ENCODE results near the gene MS4A10. TPM values are rescaled to one million over a fixed set of nuclear protein-coding genes. Genes with fewer than 3 reads are reported as not detected.
"Not testable (repeated sequence)": the region's sequence is repeated elsewhere in the genome, so short reads cannot be mapped to it uniquely, and the experiment has no call there.

MS4A10 gene
- polyA plus RNA-seq, 3 donors from 2014 or later = not detected

DNA sequence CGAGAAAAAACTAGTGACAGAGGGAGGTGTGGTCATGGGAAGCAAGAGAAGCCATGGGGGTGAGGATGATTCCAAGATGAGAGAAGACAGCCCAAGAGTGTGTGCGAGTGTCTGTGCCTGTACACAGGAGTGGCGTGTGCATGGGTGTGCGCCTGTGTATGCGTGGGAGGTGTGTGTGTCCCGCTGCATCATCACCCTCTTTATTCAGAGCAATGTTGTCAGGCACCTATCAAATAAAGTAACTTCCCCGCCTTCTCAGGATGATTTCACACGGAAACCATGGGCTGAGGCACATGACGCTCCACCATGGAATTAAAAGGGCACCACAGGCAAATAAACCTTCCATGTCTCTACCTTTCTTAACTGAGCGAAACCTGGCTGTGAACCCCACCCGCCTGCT lies 24.6 kb downstream of the MS4A10 start:
- no peak for DNase-seq
- Mint-ChIP-seq H3K36me3 (no peaks in the 10 kb centered on the region), H3K4me3 (no peak overlapping the region), H3K27me3 (ENCODE audit: low read depth in 3 of 3) (peaks cover 2 to 6% (median 4%) of the 10 kb centered on the region in 3 donors), H3K27ac (no peak overlapping the region), H3K9me3 (peaks cover 0 to 3% (median 0%) of the 10 kb centered on the region in 6 donors), H3K4me1 (no peaks in the 10 kb centered on the region)

DNA sequence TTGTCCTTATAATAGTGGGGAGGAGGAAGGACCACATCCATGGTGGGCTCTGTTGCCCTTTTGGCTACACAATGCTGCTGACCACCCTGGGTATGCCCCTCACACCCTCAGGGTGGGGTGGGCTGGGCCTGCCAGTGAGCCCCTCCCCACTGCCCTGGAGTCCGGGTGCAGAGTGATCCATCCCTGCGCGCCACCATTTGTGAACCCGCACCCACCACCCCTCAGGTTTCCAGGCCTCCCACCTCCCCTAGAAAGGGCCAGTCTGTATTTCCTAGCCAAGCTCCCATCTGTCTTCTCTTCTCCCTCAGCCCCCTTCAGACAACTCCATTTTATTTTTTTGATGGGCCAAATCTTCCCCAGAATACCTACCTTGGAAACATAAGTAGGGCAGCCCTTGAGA lies 25.0 kb downstream of the MS4A10 start:
- Mint-ChIP-seq H3K4me3 (no peak overlapping the region), H3K36me3 (no peaks in the 10 kb centered on the region), H3K9me3 (peaks cover 0 to 3% (median 0%) of the 10 kb centered on the region in 6 donors), H3K27me3 (ENCODE audit: low read depth in 3 of 3) (peaks cover 2 to 6% (median 4%) of the 10 kb centered on the region in 3 donors), H3K27ac (no peak overlapping the region), H3K4me1 (no peaks in the 10 kb centered on the region)
- no peak for DNase-seq

DNA sequence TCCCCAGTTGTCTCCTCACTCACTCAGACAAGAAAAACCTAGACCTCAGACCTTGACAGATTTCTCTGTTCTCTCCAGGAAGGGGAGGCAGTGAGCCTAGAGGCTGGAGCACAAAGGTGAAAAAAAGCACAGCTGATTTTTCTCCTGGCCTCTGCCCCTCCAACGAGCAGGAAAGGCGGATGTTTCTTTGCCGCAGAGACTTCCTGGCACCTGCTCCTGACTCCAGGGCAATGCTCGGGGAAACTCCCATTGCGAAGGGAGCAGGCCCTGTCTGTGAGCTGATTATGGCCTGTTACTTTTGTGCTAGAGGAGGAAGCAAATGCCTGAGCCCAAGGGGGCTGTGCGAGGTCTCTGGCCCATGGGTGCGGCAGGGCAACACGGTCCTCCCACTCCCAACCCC lies 25.4 kb downstream of the MS4A10 start:
- Mint-ChIP-seq H3K27me3 (ENCODE audit: low read depth in 3 of 3) (peaks cover 2 to 6% (median 4%) of the 10 kb centered on the region in 3 donors), H3K4me1 (no peaks in the 10 kb centered on the region), H3K36me3 (no peaks in the 10 kb centered on the region), H3K4me3 (no peak overlapping the region), H3K9me3 (peaks cover 0 to 3% (median 0%) of the 10 kb centered on the region in 6 donors), H3K27ac (no peak overlapping the region)
- no peak for DNase-seq

DNA sequence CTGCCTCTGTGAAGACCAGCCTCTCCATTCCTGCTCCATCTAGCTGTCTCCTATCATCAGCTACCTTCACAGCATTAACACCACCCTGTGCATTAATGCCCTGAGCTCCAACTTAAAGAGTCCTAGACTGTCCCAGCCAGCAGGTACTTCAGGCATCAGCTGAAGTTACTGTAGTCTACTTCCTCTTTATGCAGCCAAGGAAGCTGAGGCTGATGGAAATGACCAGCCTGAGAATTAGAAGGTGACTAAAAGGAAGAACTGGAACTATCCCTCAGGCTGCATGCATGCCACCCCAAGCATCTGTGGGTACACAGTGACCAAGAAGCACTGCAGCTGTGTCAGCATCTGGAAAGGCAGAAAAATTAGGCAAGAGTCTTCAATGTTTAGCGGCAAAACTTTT lies 28.2 kb downstream of the MS4A10 start:
- Mint-ChIP-seq H3K27ac (no peak overlapping the region), H3K4me1 (no peaks in the 10 kb centered on the region), H3K27me3 (ENCODE audit: low read depth in 3 of 3) (peaks cover 2 to 9% (median 6%) of the 10 kb centered on the region in 3 donors), H3K36me3 (no peaks in the 10 kb centered on the region), H3K9me3 (peaks cover 0 to 14% (median 10%) of the 10 kb centered on the region in 6 donors), H3K4me3 (no peak overlapping the region)
- no peak for DNase-seq

DNA sequence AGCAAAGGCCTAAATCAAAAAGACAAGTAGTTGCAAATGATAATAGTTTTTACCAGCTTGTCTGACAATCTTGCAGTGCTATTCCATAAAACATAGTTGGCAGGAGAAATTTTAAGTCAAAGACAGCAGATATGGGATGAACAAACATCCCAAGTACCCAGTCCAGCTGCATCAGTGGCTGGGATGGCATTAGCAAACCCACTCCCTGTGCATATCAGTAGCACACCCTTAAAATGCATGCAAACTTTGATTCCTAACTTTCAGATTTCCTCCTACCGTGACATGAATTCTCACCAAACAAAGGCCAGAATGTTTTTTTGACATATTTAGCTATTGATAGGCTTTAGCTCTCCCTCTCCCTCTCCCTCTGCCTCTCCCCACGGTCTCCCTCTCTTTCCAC lies 29.0 kb downstream of the MS4A10 start:
- H3K9me3 Mint-ChIP-seq = peaks cover 0 to 14% (median 10%) of the 10 kb centered on the region in 6 donors
- H3K4me1 Mint-ChIP-seq = no peaks in the 10 kb centered on the region
- no peaks in the 10 kb centered on the region for H3K36me3 Mint-ChIP-seq
- no peak for DNase-seq
- no peak overlapping the region for H3K4me3 Mint-ChIP-seq
- peaks cover 2 to 9% (median 6%) of the 10 kb centered on the region in 3 donors for H3K27me3 Mint-ChIP-seq (ENCODE audit: low read depth in 3 of 3)
- no peak overlapping the region for H3K27ac Mint-ChIP-seq

DNA sequence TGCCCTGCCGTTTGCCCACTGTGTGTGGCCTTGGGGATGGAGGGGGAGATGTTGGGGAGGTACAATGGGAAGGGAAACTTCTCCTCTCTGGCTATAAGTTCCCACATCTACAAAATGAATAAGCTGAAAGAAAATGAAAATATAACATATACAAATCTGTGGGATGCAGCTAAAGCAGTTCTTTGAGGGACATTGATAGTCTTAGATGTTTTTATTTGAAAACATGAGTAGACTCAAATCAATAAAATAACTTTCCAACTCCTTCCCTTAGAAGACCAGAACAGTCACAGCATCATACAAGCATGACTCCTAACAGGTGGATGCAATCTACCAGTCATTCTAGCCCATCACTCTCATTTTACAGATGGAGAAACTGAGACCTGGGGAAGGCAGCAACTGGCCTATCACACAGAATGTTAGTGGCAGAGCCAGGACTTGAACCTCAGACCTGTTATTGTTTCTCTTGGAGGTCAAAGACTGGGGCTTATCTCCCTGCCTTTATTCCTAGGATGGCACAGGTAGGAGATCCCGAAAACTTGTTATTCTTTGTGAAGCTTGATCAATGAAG lies 31.5 kb downstream of the MS4A10 start:
- Mint-ChIP-seq H3K4me3 (no peak overlapping the region), H3K9me3 (peaks cover 0 to 14% (median 10%) of the 10 kb centered on the region in 6 donors), H3K27me3 (ENCODE audit: low read depth in 3 of 3) (peaks cover 2 to 11% (median 3%) of the 10 kb centered on the region in 3 donors), H3K36me3 (no peaks in the 10 kb centered on the region), H3K4me1 (no peaks in the 10 kb centered on the region), H3K27ac (no peak overlapping the region)
- DNase-seq = no peak

DNA sequence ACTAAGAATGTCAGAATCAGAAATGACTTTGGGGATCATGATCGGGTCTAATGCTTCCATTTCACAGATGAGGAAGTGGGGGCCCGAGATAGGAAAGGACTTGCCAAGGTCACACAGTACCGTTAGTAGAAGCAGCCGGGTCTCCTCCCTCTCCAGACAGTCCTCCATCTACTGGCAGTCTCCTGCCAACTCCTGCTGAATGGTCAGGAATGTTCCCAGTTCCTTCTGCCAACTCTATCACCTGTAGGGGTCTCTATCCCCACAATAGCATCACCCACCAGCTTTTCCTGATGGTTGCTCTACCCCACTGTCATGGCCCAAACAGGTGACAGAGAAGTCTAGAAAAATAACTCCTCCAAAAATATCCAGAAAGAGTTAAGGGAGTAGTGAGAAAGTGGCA lies 32.9 kb downstream of the MS4A10 start:
- Mint-ChIP-seq H3K9me3 (peaks cover 0 to 14% (median 10%) of the 10 kb centered on the region in 6 donors), H3K27me3 (ENCODE audit: low read depth in 3 of 3) (peaks cover 0 to 11% (median 3%) of the 10 kb centered on the region in 3 donors), H3K4me1 (no peaks in the 10 kb centered on the region)

DNA sequence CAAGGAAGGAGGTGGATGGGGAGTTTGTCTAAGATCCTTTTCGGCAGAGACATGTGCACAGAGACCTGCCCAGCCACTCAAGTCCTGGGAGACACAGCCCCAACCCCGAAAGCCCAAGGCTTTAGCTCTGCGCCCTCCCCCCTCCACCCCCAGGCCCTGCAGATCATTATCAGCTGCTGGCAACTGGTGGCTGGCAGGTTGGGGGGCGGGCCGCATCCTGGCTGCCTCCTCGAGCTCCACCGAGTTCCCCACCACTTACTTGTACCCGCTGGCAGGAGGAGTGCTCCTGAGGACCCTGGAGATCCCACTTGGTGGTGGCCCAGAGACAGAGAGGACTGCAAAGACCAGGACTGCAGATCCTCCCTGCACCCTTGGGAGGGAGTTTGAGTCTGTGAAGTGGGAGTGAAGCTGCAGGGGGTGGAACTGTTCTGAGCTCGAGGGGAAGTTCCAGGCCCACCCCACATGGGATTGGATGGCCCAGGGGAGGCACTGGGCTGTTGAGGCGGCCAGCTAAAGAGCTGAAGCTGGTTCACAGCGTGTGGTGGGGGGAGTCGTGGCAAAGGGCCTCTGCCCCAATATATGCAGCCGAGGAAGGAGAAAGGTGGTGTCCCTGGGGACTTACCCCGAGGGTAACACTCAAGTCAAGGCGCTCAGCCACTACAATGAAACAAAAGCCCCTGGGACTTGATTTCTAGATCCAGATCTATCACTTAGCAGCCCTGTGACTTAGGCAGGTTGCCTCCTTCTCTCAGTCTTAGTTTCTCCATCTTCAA lies 36.9 kb downstream of the MS4A10 start:
- H3K36me3 Mint-ChIP-seq = no peaks in the 10 kb centered on the region
- no peak overlapping the region for H3K4me3 Mint-ChIP-seq
- H3K9me3 Mint-ChIP-seq = peaks cover 0 to 4% (median 3%) of the 10 kb centered on the region in 6 donors
- H3K4me1 Mint-ChIP-seq = no peaks in the 10 kb centered on the region
- no peak for DNase-seq
- peaks cover 1 to 7% (median 3%) of the 10 kb centered on the region in 3 donors for H3K27me3 Mint-ChIP-seq (ENCODE audit: low read depth in 3 of 3)
- no peak overlapping the region for H3K27ac Mint-ChIP-seq

More for the DNA sequence above, 32.9 kb downstream of the MS4A10 start:
- no peak overlapping the region for H3K4me3 Mint-ChIP-seq
- no peak overlapping the region for H3K27ac Mint-ChIP-seq
- H3K36me3 Mint-ChIP-seq = no peaks in the 10 kb centered on the region
- no peak for DNase-seq

DNA sequence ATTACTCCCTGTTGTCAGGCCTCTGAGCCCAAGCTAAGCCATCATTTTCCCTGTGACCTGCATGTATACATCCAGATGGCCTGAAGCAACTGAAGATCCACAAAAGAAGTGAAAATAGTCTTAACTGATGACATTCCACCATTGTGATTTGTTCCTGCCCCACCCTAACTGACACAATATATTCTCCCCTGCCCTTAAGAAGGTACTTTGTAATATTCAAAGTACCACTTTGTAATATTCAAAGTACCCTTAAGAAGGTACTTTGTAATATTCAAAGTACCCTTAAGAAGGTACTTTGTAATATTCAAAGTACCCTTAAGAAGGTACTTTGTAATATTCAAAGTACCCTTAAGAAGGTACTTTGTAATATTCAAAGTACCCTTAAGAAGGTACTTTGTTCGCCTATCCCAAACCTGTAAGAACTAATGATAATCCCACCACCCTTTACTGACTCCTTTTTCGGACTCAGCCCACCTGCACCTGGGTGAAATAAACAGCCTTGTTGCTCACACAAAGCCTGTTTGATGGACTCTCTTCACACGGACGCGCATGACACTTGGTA lies 38.7 kb downstream of the MS4A10 start:
- not testable (repeated sequence) for H3K27ac Mint-ChIP-seq; DNase-seq; H3K27me3 Mint-ChIP-seq (ENCODE audit: low read depth in 3 of 3); H3K4me1 Mint-ChIP-seq; H3K4me3 Mint-ChIP-seq; H3K36me3 Mint-ChIP-seq; H3K9me3 Mint-ChIP-seq

DNA sequence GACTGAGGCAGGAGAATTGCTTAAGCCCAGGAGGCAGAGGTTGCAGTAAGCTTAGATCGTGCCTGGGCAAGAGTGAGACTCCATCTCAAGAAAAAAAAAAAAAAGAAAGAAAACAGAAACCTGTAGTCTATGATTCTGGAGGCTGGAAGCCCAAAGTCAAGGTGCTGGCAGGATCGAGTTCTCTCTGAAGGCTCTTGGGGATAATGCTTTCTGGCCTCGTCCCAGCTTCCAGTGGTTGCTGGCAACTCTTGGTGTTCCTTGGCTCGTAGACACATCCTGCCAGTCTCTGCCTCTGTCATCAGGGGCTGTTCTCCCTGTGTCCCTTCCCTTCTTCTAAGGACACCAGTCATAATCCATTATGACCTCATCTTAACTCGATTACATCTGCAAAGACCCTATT lies 40.0 kb downstream of the MS4A10 start:
- Mint-ChIP-seq H3K27me3 (ENCODE audit: low read depth in 3 of 3) (peaks cover 3 to 5% (median 4%) of the 10 kb centered on the region in 3 donors), H3K4me3 (no peak overlapping the region), H3K27ac (no peak overlapping the region), H3K36me3 (no peaks in the 10 kb centered on the region), H3K4me1 (no peaks in the 10 kb centered on the region), H3K9me3 (peaks cover 0 to 2% (median 0%) of the 10 kb centered on the region in 6 donors)
- no peak for DNase-seq

DNA sequence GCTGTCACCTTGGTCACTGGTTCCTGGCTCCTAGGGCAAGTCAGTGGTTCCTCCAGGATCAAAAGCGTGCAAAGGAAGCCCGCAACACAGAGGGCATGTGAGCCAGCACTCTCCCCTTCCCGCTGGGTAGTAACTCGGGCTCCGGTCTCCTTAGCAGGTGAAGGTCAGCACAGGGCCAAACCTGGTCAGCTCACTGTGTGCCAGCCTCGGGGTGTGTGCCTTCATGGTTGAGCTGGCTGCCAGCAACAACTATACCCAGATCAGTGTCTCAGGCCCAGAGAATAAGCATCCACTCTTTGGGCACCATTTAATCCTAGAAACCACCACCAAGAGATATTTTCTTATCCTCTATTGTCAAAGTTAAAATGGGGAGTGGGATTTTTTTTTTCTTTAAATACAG lies 40.7 kb downstream of the MS4A10 start:
- no peak for DNase-seq
- H3K4me3 Mint-ChIP-seq = no peak overlapping the region
- no peak overlapping the region for H3K27ac Mint-ChIP-seq

DNA sequence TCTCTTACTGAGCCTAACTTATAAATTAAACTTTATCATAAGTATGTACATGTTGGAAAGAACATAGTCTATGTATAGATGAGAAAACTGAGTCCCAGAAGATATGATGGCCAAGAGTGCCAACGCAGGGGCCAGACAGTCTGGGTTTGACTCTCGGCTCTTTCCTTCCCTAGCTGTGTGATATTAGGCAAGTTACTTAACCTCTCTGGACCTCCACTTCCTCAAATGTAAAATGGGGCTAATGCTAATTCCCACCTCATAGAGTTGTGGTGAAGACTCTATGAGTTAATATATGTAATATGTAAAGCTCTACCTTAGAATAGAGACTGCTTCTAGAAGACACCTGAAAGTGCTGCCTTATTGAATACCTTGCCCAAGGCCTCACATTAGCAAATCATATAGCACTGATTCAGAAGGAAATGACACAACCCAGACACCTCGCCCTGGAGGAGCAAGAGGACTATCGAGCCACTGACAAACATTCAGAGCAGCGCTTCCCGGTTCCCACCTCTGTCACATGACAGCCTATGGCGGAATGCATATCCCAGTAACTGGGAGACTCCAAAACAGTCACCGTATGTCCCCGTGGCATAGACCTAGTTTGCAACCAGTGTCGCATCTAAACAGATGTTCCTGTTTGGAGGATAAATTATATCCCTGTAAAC lies 45.5 kb downstream of the MS4A10 start:
- Mint-ChIP-seq H3K4me3 (peak overlapping the region in 1 of 5 donors; percentile 84), H3K4me1 (no peaks in the 10 kb centered on the region), H3K9me3 (peaks cover 0 to 2% (median 0%) of the 10 kb centered on the region in 6 donors), H3K27me3 (ENCODE audit: low read depth in 3 of 3) (peaks cover 3 to 4% (median 4%) of the 10 kb centered on the region in 3 donors), H3K36me3 (no peaks in the 10 kb centered on the region), H3K27ac (peak overlapping the region in 1 of 6 donors; percentile 84)
- no peak for DNase-seq

More for the DNA sequence above, 40.7 kb downstream of the MS4A10 start:
- peaks cover 0 to 2% (median 0%) of the 10 kb centered on the region in 6 donors for H3K9me3 Mint-ChIP-seq
- H3K36me3 Mint-ChIP-seq = no peaks in the 10 kb centered on the region
- H3K27me3 Mint-ChIP-seq (ENCODE audit: low read depth in 3 of 3) = peaks cover 2 to 5% (median 4%) of the 10 kb centered on the region in 3 donors
- no peaks in the 10 kb centered on the region for H3K4me1 Mint-ChIP-seq

DNA sequence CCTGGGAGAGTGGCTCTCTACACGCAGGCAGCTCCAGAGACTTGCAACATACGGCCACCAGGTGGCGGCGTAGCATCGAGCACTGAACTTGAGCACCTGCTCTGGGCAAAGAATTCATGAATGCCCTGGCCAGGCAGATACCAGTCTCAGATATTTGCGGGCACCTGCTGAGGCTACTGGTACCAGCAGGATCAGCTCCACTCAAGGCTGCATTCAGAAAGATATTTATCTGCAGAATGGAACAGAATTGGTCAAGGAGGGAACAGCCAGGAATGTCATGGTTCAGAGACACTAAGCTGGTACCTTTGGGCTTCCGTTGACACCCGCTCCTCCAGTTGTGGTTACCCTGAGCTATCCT lies 46.0 kb downstream of the MS4A10 start:
- peak overlapping the region in 1 of 6 donors; percentile 84 for H3K27ac Mint-ChIP-seq
- no peaks in the 10 kb centered on the region for H3K4me1 Mint-ChIP-seq
- H3K27me3 Mint-ChIP-seq (ENCODE audit: low read depth in 3 of 3) = peaks cover 4 to 6% (median 4%) of the 10 kb centered on the region in 3 donors
- peak overlapping the region in 1 of 5 donors; percentile 84 for H3K4me3 Mint-ChIP-seq
- H3K36me3 Mint-ChIP-seq = no peaks in the 10 kb centered on the region
- peak; percentile 62 to 68 (median 64) for DNase-seq
- peaks cover 0 to 2% (median 0%) of the 10 kb centered on the region in 6 donors for H3K9me3 Mint-ChIP-seq

All from immature natural killer cell (primary cell).